Measurements from ENCODE around the gene MAIP1.

MAIP1 gene

DNA sequence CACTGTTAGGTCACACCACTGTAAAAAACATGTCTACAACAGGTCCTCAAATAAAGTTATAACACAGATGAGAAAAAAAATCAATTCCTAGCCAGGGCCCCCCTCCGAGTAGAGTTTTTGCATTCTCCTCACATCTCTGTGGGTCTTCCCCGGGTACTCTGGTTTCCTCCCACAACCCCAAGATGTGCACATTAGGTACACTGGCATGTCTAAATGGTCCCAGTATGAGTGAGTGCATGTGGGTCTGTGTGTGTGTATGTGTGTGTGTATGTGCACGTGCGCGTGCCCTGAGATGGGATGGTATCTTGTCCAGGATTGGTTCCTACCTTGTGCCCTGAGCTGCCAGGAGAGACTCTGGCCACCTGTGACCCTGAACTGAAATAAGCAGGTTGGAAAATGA is 5.0 kb upstream of the MAIP1 start:
- no peak for DNase-seq (ENCODE audit: low spot score)

DNA sequence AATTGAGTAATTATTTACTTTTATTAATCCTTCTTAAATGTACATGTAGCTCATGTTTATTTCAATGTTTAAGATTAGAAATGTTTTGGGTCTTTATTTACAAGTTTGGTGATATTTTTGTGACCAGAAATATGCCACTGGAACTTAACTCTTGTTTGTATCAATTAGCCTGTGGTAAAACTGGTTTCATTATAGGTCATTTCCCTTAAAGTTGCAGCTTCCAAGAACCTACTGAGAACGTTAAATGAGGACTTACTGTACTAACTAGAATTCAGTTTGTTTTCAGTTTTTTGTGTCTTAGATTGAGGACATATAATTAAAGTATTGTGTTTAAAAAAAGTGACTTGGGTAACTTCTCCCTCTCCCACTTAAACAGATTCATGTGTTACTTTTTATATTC is 4.4 kb upstream of the MAIP1 start:
- no peak for DNase-seq (ENCODE audit: low spot score)

- DNase-seq (ENCODE audit: low spot score), result no peak
These were observed 409 bp upstream of the MAIP1 start for GRCh38 chr2:199955007-199955338.

DNA sequence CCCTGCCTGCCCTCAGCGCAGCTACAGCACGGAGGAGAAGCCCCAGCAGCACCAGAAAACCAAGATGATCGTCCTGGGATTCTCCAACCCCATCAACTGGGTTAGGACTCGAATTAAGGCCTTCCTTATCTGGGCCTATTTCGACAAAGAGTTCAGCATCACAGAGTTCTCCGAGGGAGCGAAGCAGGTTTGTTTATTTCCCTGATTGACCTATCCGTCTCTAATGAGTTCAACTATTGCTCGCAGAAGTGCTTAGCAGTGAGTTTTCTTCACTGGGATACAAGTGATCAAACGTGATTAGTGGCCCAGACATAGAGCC is 639 bp downstream of the MAIP1 start:
- no peak for DNase-seq (ENCODE audit: low spot score)

DNA sequence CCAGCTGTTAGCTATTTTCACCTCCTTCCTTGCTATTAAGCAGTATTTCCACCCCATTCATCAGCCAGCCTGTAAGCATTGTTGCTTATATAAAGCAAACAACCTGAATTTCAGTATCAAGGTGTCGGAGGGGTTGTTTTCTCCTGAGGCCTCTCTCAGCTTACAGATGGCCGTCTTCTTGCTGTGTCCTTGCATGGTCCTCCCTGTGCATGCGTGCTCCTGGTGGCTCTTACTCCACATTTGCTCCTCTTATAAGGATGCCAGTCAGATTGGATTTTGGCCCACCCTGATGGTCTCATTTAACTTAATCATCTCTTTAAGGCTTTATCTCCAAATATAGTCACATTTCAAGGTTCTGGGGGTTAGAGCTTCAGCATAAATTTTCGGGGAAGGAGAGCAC is 2.6 kb downstream of the MAIP1 start:
- DNase-seq (ENCODE audit: low spot score), result no peak

DNA sequence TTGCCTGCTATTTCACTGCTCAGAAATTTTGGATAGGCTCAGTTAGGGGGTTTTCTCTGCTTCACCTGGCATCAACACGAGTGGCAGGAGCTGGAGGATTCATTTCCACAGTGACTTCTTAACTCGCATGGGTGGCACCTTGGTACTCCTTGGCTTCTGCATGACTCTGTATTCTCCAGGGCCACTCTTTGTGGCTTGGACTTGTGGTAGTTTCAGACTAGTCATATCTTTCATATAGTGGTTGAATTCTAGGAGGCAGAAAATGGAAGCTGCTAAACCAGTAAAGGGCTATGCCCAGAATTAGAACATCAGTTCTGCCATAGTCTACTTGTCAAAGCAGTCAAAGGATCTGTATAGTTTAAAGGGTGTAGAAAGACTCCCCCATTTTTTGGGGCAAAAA is 6.8 kb downstream of the MAIP1 start:
- DNase-seq (ENCODE audit: low spot score), result no peak

DNA sequence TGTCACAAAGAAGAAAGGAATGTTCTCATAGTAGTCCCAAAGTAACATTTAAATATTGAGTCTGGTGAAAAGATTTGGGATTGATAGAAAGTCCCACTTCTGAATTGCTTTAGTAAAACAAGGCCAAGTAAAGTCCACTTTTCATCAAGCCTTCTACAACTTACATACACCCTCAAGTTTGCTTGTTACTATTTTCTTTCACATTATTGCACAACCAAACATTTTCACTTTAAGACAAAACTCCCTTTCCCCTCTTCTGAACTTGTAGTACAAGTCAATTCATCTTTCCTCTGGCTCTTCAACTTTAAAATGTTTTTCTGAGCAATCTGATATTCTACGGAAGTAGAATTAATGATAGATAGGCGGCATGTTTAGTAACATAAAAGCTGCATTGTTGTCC is 11.0 kb downstream of the MAIP1 start:
- DNase-seq (ENCODE audit: low spot score), result no peak

DNA sequence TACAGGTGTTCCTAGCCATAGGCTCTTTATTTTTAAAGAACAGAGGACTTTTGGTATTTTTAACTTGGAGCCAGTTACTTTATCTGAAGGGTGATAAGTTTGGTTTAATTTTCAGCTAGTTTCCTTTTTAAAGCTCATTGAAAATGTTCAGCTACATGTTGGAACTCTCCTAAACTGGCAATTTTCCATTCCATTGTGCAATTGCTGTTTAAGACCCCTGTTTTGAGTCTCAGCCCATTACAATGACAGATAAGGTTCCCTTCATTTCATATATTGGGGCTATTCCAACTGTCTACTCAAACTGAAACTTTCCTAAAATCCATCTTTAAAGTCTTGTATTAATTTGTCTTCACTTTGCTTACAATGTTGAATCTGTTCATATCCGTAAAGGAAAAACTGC is 11.6 kb downstream of the MAIP1 start:
- DNase-seq (ENCODE audit: low spot score), result no peak

DNA sequence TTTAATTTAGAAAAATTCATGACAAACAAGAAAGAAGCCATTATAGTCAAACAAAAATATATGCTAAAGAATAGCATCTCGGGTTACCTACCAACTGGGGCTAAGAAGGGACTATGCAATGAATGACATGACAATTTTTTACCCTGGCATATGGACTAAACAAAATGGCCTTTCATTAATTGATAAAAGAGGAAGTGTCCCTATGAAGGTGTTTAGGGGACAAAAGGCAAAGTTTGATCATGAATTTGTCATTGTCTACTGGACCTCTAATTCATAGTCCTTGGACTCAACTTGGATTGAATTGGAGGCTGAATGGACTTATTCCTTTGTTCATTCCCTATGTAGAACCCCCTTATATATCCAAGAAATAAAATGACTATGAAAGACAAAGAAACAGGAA is 12.7 kb downstream of the MAIP1 start:
- no peak for DNase-seq (ENCODE audit: low spot score)

DNA sequence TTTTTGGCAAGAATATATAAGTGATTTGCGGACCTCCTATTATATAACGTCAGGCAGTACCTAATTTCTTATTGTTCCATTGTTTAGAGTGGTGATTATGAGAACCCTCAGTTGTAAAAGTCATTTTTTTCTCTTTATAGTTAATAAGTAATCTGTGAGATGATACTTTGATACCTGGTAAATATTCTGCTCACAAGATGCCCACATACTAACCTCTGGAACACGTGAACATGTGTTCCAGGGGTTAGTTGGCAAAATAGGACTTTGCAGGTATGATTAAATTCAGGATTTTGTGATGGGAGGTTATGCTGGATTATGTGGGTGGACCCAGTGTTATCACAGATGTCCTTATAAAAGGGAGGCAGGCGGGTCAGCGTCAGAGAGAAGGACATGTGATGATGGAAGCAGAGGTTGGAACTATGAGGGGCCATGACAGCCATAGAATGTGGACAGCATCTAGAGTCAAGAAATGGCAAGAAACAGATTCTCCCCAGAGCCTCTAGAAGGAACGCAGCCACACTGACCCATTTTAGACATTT is 16.8 kb downstream of the MAIP1 start:
- DNase-seq (ENCODE audit: low spot score), result no peak

GRCh38 chr2:199973703-199974102 is 18.3 kb downstream of the MAIP1 start:
- DNase-seq (ENCODE audit: low spot score), result peak; percentile 65

- no peak for DNase-seq (ENCODE audit: low spot score)
These were observed 20.0 kb downstream of the MAIP1 start for GRCh38 chr2:199975273-199975895.

GRCh38 chr2:199977984-199978415 is 22.6 kb downstream of the MAIP1 start:
- no peak for DNase-seq (ENCODE audit: low spot score)

DNA sequence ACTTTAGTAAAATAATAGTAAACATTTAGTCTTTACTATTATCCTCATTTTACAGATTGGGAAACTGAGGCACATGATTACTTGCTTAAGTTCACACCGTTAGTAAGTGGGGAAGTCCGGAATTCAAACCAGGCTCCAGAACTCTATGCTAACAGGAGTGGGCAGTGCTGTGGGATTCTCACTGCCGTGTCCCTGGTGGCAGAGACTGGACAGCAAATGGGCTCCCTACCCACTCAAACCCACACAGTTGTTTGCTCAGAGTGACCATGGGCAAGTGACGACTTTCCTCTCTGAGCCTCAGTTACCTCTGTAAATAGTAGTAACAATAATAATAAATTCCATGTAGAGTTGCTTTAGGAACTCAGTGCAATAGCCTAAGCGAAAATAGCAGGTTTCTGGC is 24.0 kb downstream of the MAIP1 start:
- no peak for DNase-seq (ENCODE audit: low spot score)

DNA sequence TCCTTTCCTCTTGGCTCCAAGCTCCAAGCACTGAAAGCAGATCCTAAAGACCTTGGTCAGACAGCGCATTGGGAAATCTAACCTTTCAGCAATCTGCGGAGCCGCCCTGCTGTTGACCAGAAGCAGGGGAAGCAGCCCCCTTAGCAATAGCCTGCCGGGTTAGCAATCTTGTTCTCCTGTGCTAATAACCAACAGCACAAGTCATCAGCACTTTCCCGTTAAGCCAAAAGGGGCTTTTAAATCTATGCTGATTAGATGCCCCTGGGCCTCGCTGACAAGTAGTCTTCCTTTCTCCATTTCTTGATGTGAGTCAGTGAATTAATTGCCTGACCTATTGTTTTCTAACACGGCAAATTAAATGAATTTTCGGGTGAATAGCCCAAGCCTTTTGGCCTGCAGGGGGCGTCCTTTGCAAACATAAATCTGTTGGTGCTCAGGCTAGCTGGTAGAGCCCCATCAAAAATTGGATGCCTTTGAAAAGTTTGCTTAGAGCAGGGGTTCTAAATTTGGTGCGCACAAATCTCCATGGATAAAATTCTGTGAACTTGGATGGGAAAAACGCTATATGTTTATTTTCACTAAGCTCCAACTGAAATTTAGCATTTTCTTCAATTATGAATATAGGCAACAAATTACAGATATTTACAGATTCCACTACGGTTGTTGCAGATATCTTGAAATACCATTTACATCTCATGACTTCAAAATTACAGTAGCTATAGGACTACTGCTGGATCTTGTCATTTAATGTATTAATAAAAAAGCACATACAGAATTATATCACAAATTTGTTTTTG is 24.6 kb downstream of the MAIP1 start:
- peak; percentile 80 for DNase-seq (ENCODE audit: low spot score)

- no peak for DNase-seq (ENCODE audit: low spot score)
These were observed 26.9 kb downstream of the MAIP1 start for GRCh38 chr2:199982126-199982843.

- no peak for DNase-seq (ENCODE audit: low spot score)
These were observed 28.2 kb downstream of the MAIP1 start for GRCh38 chr2:199983534-199983933.

- DNase-seq (ENCODE audit: low spot score), result no peak
These were observed 28.8 kb downstream of the MAIP1 start for GRCh38 chr2:199984159-199984558.

GRCh38 chr2:199984755-199985154 is 29.4 kb downstream of the MAIP1 start:
- DNase-seq (ENCODE audit: low spot score), result no peak

DNA sequence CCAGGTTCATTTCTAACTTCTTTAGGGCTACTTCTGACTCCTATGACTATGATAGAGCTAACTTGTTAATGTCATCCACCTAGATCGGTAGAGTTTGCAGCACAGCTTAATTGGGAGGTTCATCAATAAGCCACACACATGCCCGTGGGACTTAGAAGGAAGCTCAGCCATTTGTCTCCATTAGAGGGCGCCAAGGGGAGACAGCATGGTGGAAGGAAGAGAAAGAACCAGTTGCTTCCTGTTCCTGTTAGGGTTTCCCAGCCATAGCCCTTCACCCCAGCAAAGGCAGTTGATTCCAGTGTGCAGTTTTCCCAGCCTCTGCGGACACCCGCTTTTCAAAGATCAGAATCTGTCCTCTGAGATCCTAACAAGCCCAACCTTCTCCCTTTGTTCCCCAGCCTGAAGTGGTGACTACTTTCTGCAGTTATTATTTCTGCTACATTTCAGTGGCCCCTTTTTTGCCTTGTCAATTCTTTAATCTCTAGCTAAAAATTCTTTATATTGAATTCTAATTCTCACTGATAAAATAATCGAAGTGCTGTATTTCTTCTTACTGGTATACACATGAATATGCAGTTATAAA is 30.3 kb downstream of the MAIP1 start:
- peak; percentile 60 for DNase-seq (ENCODE audit: low spot score)

DNA sequence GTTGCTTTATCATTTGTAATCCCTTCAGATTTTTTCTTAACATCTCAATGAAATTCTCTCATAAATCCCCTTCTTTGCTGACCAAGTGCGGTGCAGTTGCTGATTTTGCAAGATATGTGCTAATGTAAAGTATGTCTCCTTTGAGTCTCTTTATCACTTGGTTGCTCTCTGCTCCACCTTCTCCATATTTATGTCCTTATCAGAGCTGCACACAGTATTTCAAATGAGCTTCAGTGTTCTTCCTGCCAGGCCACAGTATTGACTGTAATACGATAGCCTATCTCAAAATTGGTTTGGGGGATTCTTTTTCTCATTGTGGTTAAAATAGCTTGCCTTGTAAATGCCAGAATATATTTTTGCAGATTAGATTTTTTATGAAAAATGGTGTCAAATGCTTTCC is 32.2 kb downstream of the MAIP1 start:
- DNase-seq (ENCODE audit: low spot score), result no peak

- no peak for DNase-seq (ENCODE audit: low spot score)
These were observed 32.8 kb downstream of the MAIP1 start for GRCh38 chr2:199988151-199988550.

- no peak for DNase-seq (ENCODE audit: low spot score)
These were observed 34.4 kb downstream of the MAIP1 start for GRCh38 chr2:199989822-199990221.

All from Ammon's horn (tissue), 1 donor.